ENCODE data around the gene CLEC7A.

CLEC7A gene

DNA sequence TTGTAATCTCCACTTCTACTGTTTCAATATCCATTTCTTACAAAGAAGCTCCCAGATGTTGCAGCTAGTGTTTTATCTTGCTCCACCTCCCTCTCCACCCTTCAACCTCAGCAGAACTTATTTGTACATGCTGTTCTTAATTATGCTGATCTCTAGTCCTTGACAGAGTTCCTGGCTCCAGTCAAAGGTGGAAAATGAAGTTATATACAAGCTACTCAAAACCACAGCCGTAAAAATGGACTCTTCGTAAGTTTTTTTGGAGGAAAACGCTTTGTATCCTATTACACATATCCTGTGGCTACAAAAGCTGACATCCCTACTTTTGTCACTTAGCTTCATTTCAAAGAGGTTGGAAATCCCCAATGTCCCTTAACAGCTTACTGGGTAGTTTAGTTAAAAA lies 32.5 kb downstream of the CLEC7A start:
- Histone ChIP-seq H3K27ac (ENCODE audit: low read length) (no peak overlapping the region), H3K4me2 (ENCODE audit: insufficient read depth, low read length) (no peak overlapping the region), H2AFZ (ENCODE audit: low read depth, low read length) (no peak overlapping the region), H3K36me3 (ENCODE audit: insufficient read depth, low read length) (no peaks in the 10 kb centered on the region), H3K79me2 (ENCODE audit: insufficient read depth, low read length) (no peaks in the 10 kb centered on the region), H3K27me3 (ENCODE audit: insufficient read depth, low read length, poor library complexity) (peaks cover 30% of the 10 kb centered on the region), H4K20me1 (ENCODE audit: insufficient read depth, low read length) (no peaks in the 10 kb centered on the region), H3K9me3 (ENCODE audit: insufficient read depth, low read length, severe bottlenecking) (no peaks in the 10 kb centered on the region), H3K9ac (ENCODE audit: low read depth, low read length) (no peak overlapping the region), H3K4me1 (ENCODE audit: insufficient read depth, low read length) (no peaks in the 10 kb centered on the region), H3K4me3 (ENCODE audit: low read depth in 1 of 2, low read length in 2 of 2) (no peak overlapping the region)
- ATAC-seq (ENCODE audit: insufficient read depth, low read depth) (no peak), DNase-seq (no peak)
- TF ChIP-seq, protein P1, sequence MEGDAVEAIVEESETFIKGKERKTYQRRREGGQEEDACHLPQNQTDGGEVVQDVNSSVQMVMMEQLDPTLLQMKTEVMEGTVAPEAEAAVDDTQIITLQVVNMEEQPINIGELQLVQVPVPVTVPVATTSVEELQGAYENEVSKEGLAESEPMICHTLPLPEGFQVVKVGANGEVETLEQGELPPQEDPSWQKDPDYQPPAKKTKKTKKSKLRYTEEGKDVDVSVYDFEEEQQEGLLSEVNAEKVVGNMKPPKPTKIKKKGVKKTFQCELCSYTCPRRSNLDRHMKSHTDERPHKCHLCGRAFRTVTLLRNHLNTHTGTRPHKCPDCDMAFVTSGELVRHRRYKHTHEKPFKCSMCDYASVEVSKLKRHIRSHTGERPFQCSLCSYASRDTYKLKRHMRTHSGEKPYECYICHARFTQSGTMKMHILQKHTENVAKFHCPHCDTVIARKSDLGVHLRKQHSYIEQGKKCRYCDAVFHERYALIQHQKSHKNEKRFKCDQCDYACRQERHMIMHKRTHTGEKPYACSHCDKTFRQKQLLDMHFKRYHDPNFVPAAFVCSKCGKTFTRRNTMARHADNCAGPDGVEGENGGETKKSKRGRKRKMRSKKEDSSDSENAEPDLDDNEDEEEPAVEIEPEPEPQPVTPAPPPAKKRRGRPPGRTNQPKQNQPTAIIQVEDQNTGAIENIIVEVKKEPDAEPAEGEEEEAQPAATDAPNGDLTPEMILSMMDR (IDR thresholded peaks at IDR 0.05; ENCODE audit: borderline replicate concordance, extremely low read depth, low read length, poor library complexity, severe bottlenecking), result no peak
- TF ChIP-seq EZH2 (IDR thresholded peaks at IDR 0.05; ENCODE audit: borderline replicate concordance, low read depth, low read length, severe bottlenecking), result no peak

DNA sequence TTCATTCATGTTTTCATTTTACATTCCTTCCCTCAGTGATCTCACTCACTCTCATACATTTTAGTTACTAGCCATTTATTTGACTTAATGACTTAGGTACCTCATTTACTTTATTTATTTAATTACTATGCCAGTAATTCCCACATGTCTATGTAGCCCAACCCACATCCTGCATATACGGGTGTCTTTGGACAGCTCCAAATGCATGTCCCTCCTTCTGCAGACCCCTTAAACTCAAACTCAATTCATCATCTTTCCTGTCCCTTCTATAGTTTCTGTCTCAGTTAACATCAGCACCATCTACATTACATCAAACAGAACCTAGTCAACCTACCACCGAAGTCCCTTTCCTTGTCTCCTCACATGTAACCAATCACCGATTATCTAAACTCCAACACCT lies 34.0 kb downstream of the CLEC7A start:
- no peak for ATAC-seq (ENCODE audit: insufficient read depth, low read depth)
- no peaks in the 10 kb centered on the region for H3K9me3 ChIP-seq (ENCODE audit: insufficient read depth, low read length, severe bottlenecking)
- H3K4me2 ChIP-seq (ENCODE audit: insufficient read depth, low read length), result no peak overlapping the region
- H3K79me2 ChIP-seq (ENCODE audit: insufficient read depth, low read length), result no peaks in the 10 kb centered on the region
- H3K27ac ChIP-seq (ENCODE audit: low read length), result no peak overlapping the region
- H3K4me3 ChIP-seq (ENCODE audit: low read depth in 1 of 2, low read length in 2 of 2), result no peak overlapping the region
- H3K4me1 ChIP-seq (ENCODE audit: insufficient read depth, low read length), result no peaks in the 10 kb centered on the region
- no peak for DNase-seq
- H2AFZ ChIP-seq (ENCODE audit: low read depth, low read length), result no peak overlapping the region
- no peak overlapping the region for H3K9ac ChIP-seq (ENCODE audit: low read depth, low read length)
- H3K36me3 ChIP-seq (ENCODE audit: insufficient read depth, low read length), result no peaks in the 10 kb centered on the region
- H3K27me3 ChIP-seq (ENCODE audit: insufficient read depth, low read length, poor library complexity), result peaks cover 31% of the 10 kb centered on the region
- no peaks in the 10 kb centered on the region for H4K20me1 ChIP-seq (ENCODE audit: insufficient read depth, low read length)
- TF ChIP-seq, protein P1 (IDR thresholded peaks at IDR 0.05; ENCODE audit: borderline replicate concordance, extremely low read depth, low read length, poor library complexity, severe bottlenecking), result no peak
- no peak for TF ChIP-seq EZH2 (IDR thresholded peaks at IDR 0.05; ENCODE audit: borderline replicate concordance, low read depth, low read length, severe bottlenecking)

DNA sequence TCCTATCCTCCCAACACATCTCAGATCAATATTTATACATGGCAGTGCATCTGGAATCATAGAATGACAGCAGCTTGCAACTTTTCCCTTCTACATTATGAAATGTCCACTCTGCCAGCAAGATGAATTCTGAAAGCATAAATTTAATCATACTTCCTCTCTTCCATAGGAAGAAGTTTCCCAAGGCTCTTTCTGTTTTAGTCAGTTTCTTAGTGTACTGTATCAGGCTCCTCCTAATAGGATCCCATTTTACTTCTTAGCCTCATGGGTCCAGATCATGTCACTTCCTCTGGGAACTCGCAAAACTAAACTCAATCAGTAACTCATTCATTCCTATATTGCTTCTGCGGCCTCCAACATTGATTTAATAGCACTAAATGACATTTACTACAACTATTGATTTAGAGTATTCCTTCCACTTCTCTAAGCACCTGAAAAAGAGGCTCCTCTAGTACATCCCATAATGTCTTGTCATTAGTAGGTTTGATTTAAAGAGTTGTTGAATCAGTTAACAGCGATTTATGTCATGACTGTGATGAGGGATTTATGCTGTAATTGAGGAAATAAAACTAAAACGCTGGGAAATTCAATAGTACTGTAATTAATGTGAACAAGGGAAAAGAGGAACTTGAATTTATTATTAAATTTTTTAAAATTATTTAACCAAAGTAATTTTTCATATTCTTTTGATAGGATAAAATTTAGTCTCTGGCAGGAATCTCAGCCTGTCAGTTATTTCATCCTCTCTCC lies 35.2 kb downstream of the CLEC7A start:
- DNase-seq (no peak), ATAC-seq (ENCODE audit: insufficient read depth, low read depth) (no peak)
- H3K27ac ChIP-seq (ENCODE audit: low read length), result no peak overlapping the region
- no peak overlapping the region for H2AFZ ChIP-seq (ENCODE audit: low read depth, low read length)
- H3K4me3 ChIP-seq (ENCODE audit: low read depth in 1 of 2, low read length in 2 of 2), result no peak overlapping the region
- H3K4me2 ChIP-seq (ENCODE audit: insufficient read depth, low read length), result no peak overlapping the region
- no peaks in the 10 kb centered on the region for H3K79me2 ChIP-seq (ENCODE audit: insufficient read depth, low read length)
- H3K4me1 ChIP-seq (ENCODE audit: insufficient read depth, low read length), result no peaks in the 10 kb centered on the region
- no peaks in the 10 kb centered on the region for H3K36me3 ChIP-seq (ENCODE audit: insufficient read depth, low read length)
- H3K27me3 ChIP-seq (ENCODE audit: insufficient read depth, low read length, poor library complexity), result peaks cover 32% of the 10 kb centered on the region
- no peaks in the 10 kb centered on the region for H4K20me1 ChIP-seq (ENCODE audit: insufficient read depth, low read length)
- H3K9ac ChIP-seq (ENCODE audit: low read depth, low read length), result no peak overlapping the region
- H3K9me3 ChIP-seq (ENCODE audit: insufficient read depth, low read length, severe bottlenecking), result no peaks in the 10 kb centered on the region
- TF ChIP-seq EZH2 (IDR thresholded peaks at IDR 0.05; ENCODE audit: borderline replicate concordance, low read depth, low read length, severe bottlenecking), result no peak
- TF ChIP-seq, protein P1 (IDR thresholded peaks at IDR 0.05; ENCODE audit: borderline replicate concordance, extremely low read depth, low read length, poor library complexity, severe bottlenecking), result no peak
